ENCODE measurements around the gene GULP1.

Gene GULP1

GRCh38 chr2:188297978-188298377 is 6.3 kb downstream of the GULP1 start:
- TF ChIP-seq REST (IDR thresholded peaks at IDR 0.05; ENCODE audit: insufficient read depth in 1 of 2, low read depth in 2 of 2, low read length in 2 of 2) (no peak), FOXP2 (optimal IDR thresholded peaks at IDR 0.05; ENCODE audit: borderline replicate concordance, extremely low read depth, extremely low read length, insufficient read depth) (no peak), TAF1 (IDR thresholded peaks at IDR 0.05; ENCODE audit: borderline replicate concordance, insufficient read depth, low read length) (no peak), SIN3A (IDR thresholded peaks at IDR 0.05; ENCODE audit: borderline replicate concordance, insufficient read depth, low read length) (no peak), POLR2AphosphoS5 (IDR thresholded peaks at IDR 0.05; ENCODE audit: low read depth, low read length) (no peak)

- TF ChIP-seq REST (IDR thresholded peaks at IDR 0.05; ENCODE audit: insufficient read depth in 1 of 2, low read depth in 2 of 2, low read length in 2 of 2) (no peak), SIN3A (IDR thresholded peaks at IDR 0.05; ENCODE audit: borderline replicate concordance, insufficient read depth, low read length) (no peak), POLR2AphosphoS5 (IDR thresholded peaks at IDR 0.05; ENCODE audit: low read depth, low read length) (no peak), TAF1 (IDR thresholded peaks at IDR 0.05; ENCODE audit: borderline replicate concordance, insufficient read depth, low read length) (no peak), FOXP2 (optimal IDR thresholded peaks at IDR 0.05; ENCODE audit: borderline replicate concordance, extremely low read depth, extremely low read length, insufficient read depth) (no peak)
Observed at GRCh38 chr2:188303363-188304031, 11.8 kb downstream of the GULP1 start.

GRCh38 chr2:188305271-188305670 is 13.6 kb downstream of the GULP1 start:
- no peak for TF ChIP-seq REST (IDR thresholded peaks at IDR 0.05; ENCODE audit: insufficient read depth in 1 of 2, low read depth in 2 of 2, low read length in 2 of 2)
- no peak for TF ChIP-seq SIN3A (IDR thresholded peaks at IDR 0.05; ENCODE audit: borderline replicate concordance, insufficient read depth, low read length)
- no peak for TF ChIP-seq TAF1 (IDR thresholded peaks at IDR 0.05; ENCODE audit: borderline replicate concordance, insufficient read depth, low read length)
- TF ChIP-seq FOXP2 (optimal IDR thresholded peaks at IDR 0.05; ENCODE audit: borderline replicate concordance, extremely low read depth, extremely low read length, insufficient read depth) = no peak
- no peak for TF ChIP-seq POLR2AphosphoS5 (IDR thresholded peaks at IDR 0.05; ENCODE audit: low read depth, low read length)

GRCh38 chr2:188306271-188306670 is 14.6 kb downstream of the GULP1 start:
- no peak for TF ChIP-seq POLR2AphosphoS5 (IDR thresholded peaks at IDR 0.05; ENCODE audit: low read depth, low read length)
- TF ChIP-seq REST (IDR thresholded peaks at IDR 0.05; ENCODE audit: insufficient read depth in 1 of 2, low read depth in 2 of 2, low read length in 2 of 2) = no peak
- no peak for TF ChIP-seq TAF1 (IDR thresholded peaks at IDR 0.05; ENCODE audit: borderline replicate concordance, insufficient read depth, low read length)
- no peak for TF ChIP-seq FOXP2 (optimal IDR thresholded peaks at IDR 0.05; ENCODE audit: borderline replicate concordance, extremely low read depth, extremely low read length, insufficient read depth)
- TF ChIP-seq SIN3A (IDR thresholded peaks at IDR 0.05; ENCODE audit: borderline replicate concordance, insufficient read depth, low read length) = no peak
